IMR-90 (cell line): ENCODE results near the gene ABHD12. TPM values are rescaled to one million over a fixed set of nuclear protein-coding genes. Genes with fewer than 3 reads are reported as not detected.
A peak's percentile ranks its signal among the peaks of the same experiment; 100 is the strongest.

Experiments used
- ATAC-seq: fragments of 200-7000 bp; cut with Tn5 transposase; 2 replicates; pipeline ENCODE4 v1.9.1; 2020; ENCODE audit warnings: low read depth, mild to moderate bottlenecking, moderate library complexity
- BruUV-seq: library from RNA; stranded (reverse); fragments of 400-500 nt; replicated peaks from 2 replicates; lab custom pipeline; 2021; lab: Mats Ljungman, UMichigan
- CTCF ChIA-PET: fragments of 300-600 bp; formaldehyde crosslinking; extraction: SDS; loops from one replicate; lab custom pipeline; 2021; ENCODE audit warnings: antibody characterized with exemption; lab: Yijun Ruan, JAX
- POLR2A ChIA-PET: fragments of 300-600 bp; sonication (Branson Sonifier 250); formaldehyde crosslinking; loops from one replicate; lab custom pipeline; 2022; ENCODE audit warnings: antibody characterized with exemption; ENCODE audit not compliant: unreplicated experiment; lab: Charles Lee
- DNase-seq: peaks from one replicate; pipeline ENCODE4 v3.0.0; 2013
- H2AFZ ChIP-seq: replicated peaks from 2 replicates; pipeline ENCODE3; 2013; ENCODE audit warnings: low read length, mild to moderate bottlenecking; ENCODE audit not compliant: poor library complexity
- H2AK5ac ChIP-seq: 2 replicates; pipeline ENCODE4 v1.6.1; 2013; ENCODE audit warnings: low read depth, low read length, inconsistent platforms
- H2AK9ac ChIP-seq: replicated peaks from 2 replicates; pipeline ENCODE3; 2013; ENCODE audit warnings: mild to moderate bottlenecking, low read depth, low read length, moderate library complexity; ENCODE audit not compliant: poor library complexity
- H2BK120ac ChIP-seq: 2 replicates; pipeline ENCODE4 v1.6.1; 2013; ENCODE audit warnings: low read depth, low read length, inconsistent platforms
- H2BK15ac ChIP-seq: 3 replicates; pipeline ENCODE4 v1.6.1; 2013; ENCODE audit warnings: low read depth, low read length, inconsistent platforms
- H2BK20ac ChIP-seq: 2 replicates; pipeline ENCODE4 v1.6.1; 2013; ENCODE audit warnings: low read depth, mild to moderate bottlenecking, inconsistent platforms, low read length, moderate library complexity
- H2BK5ac ChIP-seq: 2 replicates; pipeline ENCODE4 v1.6.1; 2013; ENCODE audit warnings: mild to moderate bottlenecking, low read depth, low read length, inconsistent platforms; ENCODE audit not compliant: poor library complexity, severe bottlenecking
- H3K14ac ChIP-seq: replicated peaks from 2 replicates; pipeline ENCODE4 v1.6.1; 2013; ENCODE audit warnings: low read depth, low read length, inconsistent platforms
- H3K18ac ChIP-seq: 2 replicates; pipeline ENCODE4 v1.6.1; 2013; ENCODE audit warnings: low read depth, low read length, control low read depth
- H3K23ac ChIP-seq: 2 replicates; pipeline ENCODE4 v1.6.1; 2013; ENCODE audit warnings: low read depth, low read length, inconsistent platforms
- H3K27ac ChIP-seq: 2 replicates; pipeline ENCODE4 v1.5.1; 2013; ENCODE audit warnings: mild to moderate bottlenecking, control low read depth, low read length; ENCODE audit not compliant: insufficient read depth
- H3K27me3 ChIP-seq: 2 replicates; pipeline ENCODE4 v1.6.1; 2013; ENCODE audit warnings: low read length; ENCODE audit not compliant: control insufficient read depth, insufficient read depth
- H3K36me3 ChIP-seq: 2 replicates; pipeline ENCODE4 v1.6.1; 2013; ENCODE audit warnings: low read length, mixed read lengths; ENCODE audit not compliant: control insufficient read depth, insufficient read depth
- H3K4ac ChIP-seq: 2 replicates; pipeline ENCODE4 v1.6.1; 2013; ENCODE audit warnings: low read depth, low read length, inconsistent platforms
- H3K4me1 ChIP-seq: 2 replicates; pipeline ENCODE4 v1.6.1; 2013; ENCODE audit warnings: low read length, mixed read lengths; ENCODE audit not compliant: control insufficient read depth, insufficient read depth
- H3K4me2 ChIP-seq: 2 replicates; pipeline ENCODE4 v1.6.1; 2013; ENCODE audit warnings: low read depth, mild to moderate bottlenecking, control low read depth, low read length, moderate library complexity
- H3K4me3 ChIP-seq: 2 replicates; pipeline ENCODE4 v1.5.1; 2013; ENCODE audit warnings: low read depth, mild to moderate bottlenecking, control low read depth, low read length, moderate library complexity; ENCODE audit not compliant: insufficient read depth
- H3K56ac ChIP-seq: 2 replicates; pipeline ENCODE4 v1.6.1; 2013; ENCODE audit warnings: low read length, inconsistent platforms; ENCODE audit not compliant: insufficient read depth; ENCODE audit errors: extremely low read depth
- H3K79me1 ChIP-seq, 2 experiments: 2 replicates each; pipeline ENCODE4 v1.6.1; 2013; ENCODE audit warnings: low read length in 2 of 2, inconsistent platforms in 1 of 2, low read depth in 1 of 2
- H3K9ac ChIP-seq: 2 replicates; pipeline ENCODE4 v1.6.1; 2013; ENCODE audit warnings: low read depth, low read length, control low read depth
- H3K9me1 ChIP-seq: 2 replicates; pipeline ENCODE4 v1.6.1; 2013; ENCODE audit warnings: low read length, inconsistent platforms; ENCODE audit not compliant: insufficient read depth
- H3K9me3 ChIP-seq: 2 replicates; pipeline ENCODE4 v1.6.1; 2013; ENCODE audit warnings: low read length; ENCODE audit not compliant: control insufficient read depth, insufficient read depth
- H4K20me1 ChIP-seq: 2 replicates; pipeline ENCODE4 v1.6.1; 2013; ENCODE audit warnings: low read length, inconsistent platforms; ENCODE audit not compliant: insufficient read depth
- H4K5ac ChIP-seq: 2 replicates; pipeline ENCODE4 v1.6.1; 2013; ENCODE audit warnings: mild to moderate bottlenecking, low read depth, low read length, control low read depth
- H4K8ac ChIP-seq, 2 experiments: 2 replicates each; pipeline ENCODE4 v1.6.1; 2013; ENCODE audit warnings: low read depth in 2 of 2, low read length in 2 of 2, control low read depth in 1 of 2, inconsistent platforms in 1 of 2
- H4K91ac ChIP-seq: 2 replicates; pipeline ENCODE4 v1.6.1; 2013; ENCODE audit warnings: low read depth, low read length, inconsistent platforms; ENCODE audit not compliant: insufficient read depth
- RFX5 ChIP-seq: IDR thresholded peaks from 2 replicates; pipeline ENCODE4 v1.8.0; 2012; ENCODE audit warnings: low read depth, mild to moderate bottlenecking, low read length, moderate library complexity
- WGBS, 2 experiments: methylation state at CpG; one replicate each; pipeline versions ENCODE4 v1.1.5 to v1.1.7; 2013; ENCODE audit warnings: missing lambda C conversion rate in 2 of 2; ENCODE audit not compliant: insufficient read length in 1 of 2; ENCODE audit errors: extremely low coverage in 2 of 2; 5-methylcytosine and 5-hydroxymethylcytosine counted together
- dilution Hi-C: fragments of 300-500 bp; cut with HindIII; formaldehyde crosslinking; loops from one replicate; pipeline ENCODE4 v1.14.3; 2018; ENCODE audit warnings: low sequenced_read_pairs; ENCODE audit not compliant: unreplicated experiment
- in situ Hi-C: fragments of 300-500 bp; cut with MboI; formaldehyde crosslinking; loops from 3 replicates; pipeline ENCODE4 v1.14.3; 2019; ENCODE audit warnings: low sequenced_read_pairs, inconsistent platforms, mixed read lengths
- intact Hi-C: fragments of 100-400 bp; cut with micrococcal nuclease; formaldehyde crosslinking; loops from 2 replicates; pipeline ENCODE4 v1.10.0; 2022
- polyA plus RNA-seq, 3 experiments: library from polyadenylated mRNA; depleted of rRNA; stranded (reverse); fragments of >200 nt; gene quantifications; 2 replicates each; pipeline ENCODE4 v1.2.3, GENCODE V29; 2012; ENCODE audit warnings: low replicate concordance in 1 of 3
- total RNA-seq: library from RNA; depleted of rRNA; stranded (reverse); fragments of >200 nt; gene quantifications from 2 replicates; pipeline ENCODE4 v1.2.3, GENCODE V29; 2012
- TF ChIP-seq, protein P1 (sequence below): fragments of 150-350 bp; IDR thresholded peaks from 2 replicates; pipeline ENCODE4 v1.6.1; 2017; ENCODE audit warnings: mild to moderate bottlenecking, antibody characterized with exemption, low read length, low read depth
- TF ChIP-seq, protein P2 (sequence below): fragments of 150-350 bp; IDR thresholded peaks from 2 replicates; pipeline ENCODE4 v1.6.1; 2016; ENCODE audit warnings: low read depth, mild to moderate bottlenecking, low read length, moderate library complexity, borderline replicate concordance

Gene ABHD12
- total and polyA plus RNA-seq, 2 of the 4 experiments (the other 2 are of a cell fraction): 80.7 to 108 TPM

DNA sequence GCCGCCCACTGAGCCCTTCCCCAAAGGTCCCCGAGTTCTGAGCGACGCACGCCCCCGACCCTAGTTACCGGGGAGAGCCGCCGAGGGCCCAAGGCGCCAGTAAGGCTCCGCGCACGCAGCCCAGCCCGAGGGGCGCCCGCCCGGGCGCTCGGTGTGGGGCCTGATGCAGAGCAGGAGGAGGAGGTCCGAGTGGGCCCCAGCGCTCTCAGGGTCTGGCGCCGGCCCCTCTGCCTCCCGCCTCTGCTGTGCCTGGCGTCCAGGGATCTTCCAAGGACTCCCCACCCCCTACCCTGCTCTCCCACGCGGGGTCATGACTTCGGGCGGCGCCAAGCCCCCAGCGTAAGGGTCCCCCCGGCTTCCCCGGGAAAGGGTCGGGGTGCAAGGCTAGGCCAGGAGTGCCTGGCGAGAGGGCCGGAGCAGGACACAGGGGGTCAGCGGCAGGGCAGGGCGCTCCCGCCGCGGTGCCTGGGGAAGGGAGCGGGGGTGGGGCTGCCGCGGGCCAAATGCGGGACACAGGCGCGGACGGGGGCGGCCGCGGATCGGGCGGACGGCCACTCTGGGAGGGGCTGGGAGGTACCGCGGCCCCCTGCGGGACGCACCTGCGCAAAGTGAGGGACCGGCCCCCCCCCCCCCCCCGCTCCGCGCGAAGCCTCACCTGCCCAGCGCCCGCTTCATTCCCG, 637 bp downstream of the ABHD12 start:
- dilution Hi-C loops: no loop called here
- H3K23ac ChIP-seq: peak overlapping the region; percentile 93
- peak overlapping the region; percentile 54; the same call in 1 of the 2 replicates for H3K18ac ChIP-seq
- H3K36me3 ChIP-seq: peaks cover 3% of the 10 kb centered on the region
- H2AK5ac ChIP-seq: peak overlapping the region; percentile 77; the same call in 1 of the 2 replicates
- H2AFZ ChIP-seq: peak overlapping the region; percentile 94
- H4K91ac ChIP-seq: peak overlapping the region; percentile 1
- H4K5ac ChIP-seq: peak overlapping the region; percentile 10; the same call in 1 of the 2 replicates
- peak overlapping the region; percentile 53 for H3K56ac ChIP-seq
- H3K4me3 ChIP-seq: peak overlapping the region; percentile 98
- peak; percentile 42 for ATAC-seq
- peak overlapping the region; percentile 73 for H3K9ac ChIP-seq
- peak overlapping the region; percentile 52 for H3K4ac ChIP-seq
- POLR2A ChIA-PET: no interaction called here
- H4K20me1 ChIP-seq: peaks cover 9% of the 10 kb centered on the region
- in situ Hi-C loops: loop anchor here (10.0 to 25.0 kb wide), 2 partner anchors 175 to 753 kb away; no protein-coding TSS in a partner anchor
- 0 out of 2 replicates have a peak overlapping the region, but pooled peaks have one; percentile 53 for H2BK20ac ChIP-seq
- CTCF ChIA-PET: no interaction called here
- no peaks in the 10 kb centered on the region for H3K27me3 ChIP-seq
- peak overlapping the region; percentile 48; the same call in 1 of the 2 replicates for H2BK120ac ChIP-seq
- no peak for TF ChIP-seq RFX5
- TF ChIP-seq, protein P1, sequence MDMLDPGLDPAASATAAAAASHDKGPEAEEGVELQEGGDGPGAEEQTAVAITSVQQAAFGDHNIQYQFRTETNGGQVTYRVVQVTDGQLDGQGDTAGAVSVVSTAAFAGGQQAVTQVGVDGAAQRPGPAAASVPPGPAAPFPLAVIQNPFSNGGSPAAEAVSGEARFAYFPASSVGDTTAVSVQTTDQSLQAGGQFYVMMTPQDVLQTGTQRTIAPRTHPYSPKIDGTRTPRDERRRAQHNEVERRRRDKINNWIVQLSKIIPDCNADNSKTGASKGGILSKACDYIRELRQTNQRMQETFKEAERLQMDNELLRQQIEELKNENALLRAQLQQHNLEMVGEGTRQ: no peak
- TF ChIP-seq, protein P2, sequence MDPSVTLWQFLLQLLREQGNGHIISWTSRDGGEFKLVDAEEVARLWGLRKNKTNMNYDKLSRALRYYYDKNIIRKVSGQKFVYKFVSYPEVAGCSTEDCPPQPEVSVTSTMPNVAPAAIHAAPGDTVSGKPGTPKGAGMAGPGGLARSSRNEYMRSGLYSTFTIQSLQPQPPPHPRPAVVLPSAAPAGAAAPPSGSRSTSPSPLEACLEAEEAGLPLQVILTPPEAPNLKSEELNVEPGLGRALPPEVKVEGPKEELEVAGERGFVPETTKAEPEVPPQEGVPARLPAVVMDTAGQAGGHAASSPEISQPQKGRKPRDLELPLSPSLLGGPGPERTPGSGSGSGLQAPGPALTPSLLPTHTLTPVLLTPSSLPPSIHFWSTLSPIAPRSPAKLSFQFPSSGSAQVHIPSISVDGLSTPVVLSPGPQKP: no peak
- H3K9me3 ChIP-seq: no peaks in the 10 kb centered on the region
- H2BK15ac ChIP-seq: peak overlapping the region; percentile 27; the same call in 2 of the 3 replicates
- DNase-seq: no peak
- peaks cover 0 to 26% of the 10 kb centered on the region in 2 experiments for H3K79me1 ChIP-seq
- H2BK5ac ChIP-seq: peak overlapping the region; percentile 81
- H3K4me2 ChIP-seq: peak overlapping the region; percentile 64
- no TSS peak for BruUV-seq
- peaks cover 2% of the 10 kb centered on the region; the same call in 1 of the 2 replicates for H3K9me1 ChIP-seq
- peak overlapping the region; percentile 96 for H3K27ac ChIP-seq
- intact Hi-C loops: loop anchor here (2.0 kb wide), 1 partner anchor 79 kb away; no protein-coding TSS in a partner anchor
- H3K4me1 ChIP-seq: no peaks in the 10 kb centered on the region; the same call in 1 of the 2 replicates
- peak overlapping the region; percentile 77 for H3K14ac ChIP-seq
- peak overlapping the region in 1 of 2 experiments; percentile 12; a peak in 1 of 4 replicates for H4K8ac ChIP-seq
- peak overlapping the region; percentile 98 for H2AK9ac ChIP-seq
- WGBS, 2 experiments: no CpG with 5 or more reads among the region's 67 CpGs
